ENCODE measurements around the gene ZNF277.

- TF ChIP-seq GABPA (IDR thresholded peaks at IDR 0.05 in 1 of 2, conservative IDR thresholded peaks at IDR 0.05 in 1 of 2), result no peak
- TF ChIP-seq SP1 (IDR thresholded peaks at IDR 0.05), result no peak
- TF ChIP-seq RAD21 (IDR thresholded peaks at IDR 0.05), result no peak
- TF ChIP-seq CTCF (IDR thresholded peaks at IDR 0.05; ENCODE audit: low read depth, low read length, missing input control), result no peak
These were observed 115.6 kb downstream of the ZNF277 start for GRCh38 chr7:112322070-112322469.
